Loucy (cell line): ENCODE measurements around the gene RNF135.
"Not testable (repeated sequence)": the region's sequence is repeated elsewhere in the genome, so short reads cannot be mapped to it uniquely, and the experiment has no call there.

ENCODE experiments used
- H2AFZ ChIP-seq: fragments of 200-600 bp; sonication (generic); 2 replicates; pipeline ENCODE4 v1.6.0; 2016; ENCODE audit warnings: antibody characterized with exemption, mild to moderate bottlenecking, low read length, moderate library complexity
- H3F3A ChIP-seq: fragments of 200-600 bp; 2 replicates; pipeline ENCODE4 v1.6.0; 2016; ENCODE audit warnings: antibody characterized with exemption, low read depth, mild to moderate bottlenecking
- H3K27me3 ChIP-seq: fragments of 200-600 bp; sonication (generic); 2 replicates; pipeline ENCODE4 v1.6.1; 2014; ENCODE audit warnings: low read length, mild to moderate bottlenecking; ENCODE audit not compliant: insufficient read depth, poor library complexity, severe bottlenecking
- H3K36me3 ChIP-seq: fragments of 200-600 bp; sonication (generic); 2 replicates; pipeline ENCODE4 v1.6.1; 2016; ENCODE audit warnings: low read length; ENCODE audit not compliant: insufficient read depth
- H3K4me1 ChIP-seq: fragments of 200-600 bp; sonication (generic); 2 replicates; pipeline ENCODE4 v1.5.1; 2014; ENCODE audit warnings: low read length, mild to moderate bottlenecking; ENCODE audit not compliant: insufficient read depth, poor library complexity, severe bottlenecking
- H3K4me2 ChIP-seq: fragments of 200-600 bp; sonication (generic); 2 replicates; pipeline ENCODE4 v1.6.0; 2014; ENCODE audit warnings: antibody characterized with exemption, low read length, low read depth, mild to moderate bottlenecking; ENCODE audit not compliant: poor library complexity, severe bottlenecking
- H3K4me3 ChIP-seq: fragments of 200-600 bp; sonication (generic); 2 replicates; pipeline ENCODE4 v1.5.1; 2014; ENCODE audit warnings: low read length, mild to moderate bottlenecking, mixed read lengths; ENCODE audit not compliant: poor library complexity, severe bottlenecking
- H3K79me2 ChIP-seq: fragments of 200-600 bp; sonication (generic); 2 replicates; pipeline ENCODE4 v1.6.1; 2014; ENCODE audit warnings: low read length; ENCODE audit not compliant: insufficient read depth
- H3K9ac ChIP-seq: fragments of 200-600 bp; sonication (generic); 2 replicates; pipeline ENCODE4 v1.6.0; 2014; ENCODE audit warnings: mild to moderate bottlenecking, low read depth, low read length, moderate library complexity; ENCODE audit not compliant: poor library complexity, severe bottlenecking
- H3K9me2 ChIP-seq: fragments of 200-600 bp; sonication (generic); replicated peaks from 2 replicates; pipeline ENCODE4 v1.6.1; 2016; ENCODE audit warnings: low read depth, low read length, mixed read lengths
- H3K9me3 ChIP-seq: fragments of 200-600 bp; sonication (generic); 2 replicates; pipeline ENCODE4 v1.6.1; 2014; ENCODE audit warnings: mild to moderate bottlenecking, antibody characterized with exemption, low read length, low read depth; ENCODE audit not compliant: insufficient read depth
- H4K20me1 ChIP-seq: fragments of 200-600 bp; sonication (generic); 2 replicates; pipeline ENCODE4 v1.6.0; 2014; ENCODE audit warnings: antibody characterized with exemption, low read length, mild to moderate bottlenecking; ENCODE audit not compliant: insufficient read depth, poor library complexity, severe bottlenecking
- CTCF ChIP-seq: fragments of 200-600 bp; sonication (generic); conservative IDR thresholded peaks from 2 replicates; pipeline ENCODE4 v1.5.1; 2014; ENCODE audit warnings: mild to moderate bottlenecking, antibody characterized with exemption, low read length
- EZH2phosphoT487 ChIP-seq: fragments of 200-600 bp; IDR thresholded peaks from 2 replicates; pipeline ENCODE4 v1.6.1; 2018; ENCODE audit warnings: antibody characterized with exemption, mild to moderate bottlenecking, moderate library complexity, borderline replicate concordance

The RNF135 gene

DNA sequence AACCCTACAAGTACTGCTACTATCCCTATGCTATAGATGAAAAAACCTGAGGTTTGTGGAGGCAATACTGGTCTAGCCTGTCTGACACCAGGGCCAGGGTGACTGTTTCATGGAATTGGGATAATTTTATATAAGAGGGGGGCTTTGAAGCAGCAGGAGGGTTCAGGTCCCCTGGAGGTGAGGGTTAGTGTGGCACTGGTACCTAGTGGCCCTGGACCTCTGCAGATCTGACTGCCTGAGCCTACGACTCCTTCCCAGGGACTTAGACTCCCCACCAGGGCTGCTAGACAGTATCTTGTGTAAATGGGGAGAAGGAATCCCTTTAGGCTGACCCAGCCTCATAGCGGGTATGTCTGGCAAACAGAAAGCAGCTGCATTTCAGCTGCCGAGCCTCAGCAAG is 42.3 kb upstream of the RNF135 start:
- Histone ChIP-seq H4K20me1 (no peaks in the 10 kb centered on the region), H3K9ac (no peak overlapping the region), H3F3A (no peaks in the 10 kb centered on the region), H3K9me2 (no peaks in the 10 kb centered on the region), H3K79me2 (no peaks in the 10 kb centered on the region), H3K27me3 (no peaks in the 10 kb centered on the region), H3K4me2 (no peak overlapping the region), H3K4me3 (no peak overlapping the region), H3K4me1 (no peaks in the 10 kb centered on the region), H3K9me3 (no peaks in the 10 kb centered on the region), H2AFZ (no peak overlapping the region; the same call in 1 of the 2 replicates), H3K36me3 (no peaks in the 10 kb centered on the region)
- TF ChIP-seq CTCF (no peak), EZH2phosphoT487 (no peak)

DNA sequence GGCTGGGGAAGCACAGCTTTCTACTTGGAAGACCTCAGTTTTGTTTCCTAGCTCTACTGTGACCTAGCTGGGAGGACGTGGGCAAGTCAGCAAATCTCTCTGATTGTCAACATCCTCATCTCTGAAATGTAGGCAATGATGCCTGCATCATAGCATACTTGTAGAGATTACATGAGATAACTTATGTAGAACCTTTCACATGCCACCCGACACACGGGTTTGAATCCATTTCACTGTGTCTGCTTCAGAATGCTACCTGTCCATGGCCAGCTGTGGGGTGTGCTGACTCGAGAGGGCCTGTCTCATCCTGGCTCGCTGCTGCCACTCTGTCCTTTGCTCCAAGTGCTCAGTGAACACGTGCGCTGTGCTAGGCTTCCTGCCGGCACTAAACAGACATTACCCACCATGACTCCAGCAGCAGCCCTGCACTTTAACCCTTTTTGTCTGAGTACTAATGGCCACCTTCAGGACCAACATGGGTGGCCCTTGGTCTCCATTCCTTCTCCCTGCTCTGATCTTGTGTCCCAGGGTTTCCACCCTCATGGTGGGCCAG is 41.7 kb upstream of the RNF135 start:
- Histone ChIP-seq H3K4me2 (no peak overlapping the region), H3K9ac (no peak overlapping the region), H3F3A (no peaks in the 10 kb centered on the region), H3K79me2 (no peaks in the 10 kb centered on the region), H4K20me1 (no peaks in the 10 kb centered on the region), H3K9me2 (no peaks in the 10 kb centered on the region), H3K4me3 (no peak overlapping the region), H2AFZ (no peak overlapping the region; the same call in 1 of the 2 replicates), H3K4me1 (no peaks in the 10 kb centered on the region), H3K27me3 (no peaks in the 10 kb centered on the region), H3K9me3 (no peaks in the 10 kb centered on the region), H3K36me3 (no peaks in the 10 kb centered on the region)
- TF ChIP-seq CTCF = no peak
- TF ChIP-seq EZH2phosphoT487 = no peak

- not testable (repeated sequence) for H3K9me3 ChIP-seq, H4K20me1 ChIP-seq, H3K9ac ChIP-seq, H3K36me3 ChIP-seq, H3K4me3 ChIP-seq, H3K9me2 ChIP-seq, H3K27me3 ChIP-seq, H2AFZ ChIP-seq, H3F3A ChIP-seq, H3K79me2 ChIP-seq, H3K4me2 ChIP-seq, H3K4me1 ChIP-seq
Observed at GRCh38 chr17:30929861-30930260, 41.0 kb upstream of the RNF135 start.

DNA sequence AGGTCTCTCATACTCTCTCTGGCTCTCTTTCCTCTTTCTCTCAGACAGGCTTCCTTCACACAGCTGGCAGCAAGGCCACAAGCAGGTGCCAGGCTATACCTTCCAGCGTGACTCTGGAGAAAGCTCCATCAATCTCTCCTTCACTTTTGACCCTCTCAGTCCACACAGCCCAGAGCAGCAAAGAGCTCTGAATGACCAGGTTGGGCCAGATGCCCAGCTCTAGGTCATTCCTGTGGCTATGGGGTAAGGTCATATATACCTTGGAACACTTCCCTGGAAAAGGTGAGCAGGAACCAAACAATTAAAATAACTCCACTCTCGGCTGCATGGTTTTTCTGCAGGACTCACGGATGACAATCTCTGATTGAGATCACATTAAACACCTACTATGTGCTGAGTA is 40.3 kb upstream of the RNF135 start:
- no peaks in the 10 kb centered on the region for H3K27me3 ChIP-seq
- no peaks in the 10 kb centered on the region for H3K36me3 ChIP-seq
- H2AFZ ChIP-seq = no peak overlapping the region
- no peaks in the 10 kb centered on the region for H3F3A ChIP-seq
- H3K9ac ChIP-seq = no peak overlapping the region
- no peaks in the 10 kb centered on the region for H3K9me2 ChIP-seq
- H3K4me3 ChIP-seq = no peak overlapping the region
- no peaks in the 10 kb centered on the region for H3K4me1 ChIP-seq
- no peak overlapping the region for H3K4me2 ChIP-seq
- H3K79me2 ChIP-seq = no peaks in the 10 kb centered on the region
- no peaks in the 10 kb centered on the region for H4K20me1 ChIP-seq
- TF ChIP-seq EZH2phosphoT487 = no peak
- no peak for TF ChIP-seq CTCF
- H3K9me3 ChIP-seq = no peaks in the 10 kb centered on the region

GRCh38 chr17:30931582-30931981 is 39.3 kb upstream of the RNF135 start:
- H3K4me3 ChIP-seq, H3K9ac ChIP-seq, H3K27me3 ChIP-seq, H3K9me2 ChIP-seq, H3K4me2 ChIP-seq, H3K4me1 ChIP-seq, H4K20me1 ChIP-seq, H3K36me3 ChIP-seq, H3F3A ChIP-seq, H3K79me2 ChIP-seq, H3K9me3 ChIP-seq, H2AFZ ChIP-seq: not testable (repeated sequence)
